Measurements from ENCODE around the gene ITGAL. TPM values are rescaled to one million over a fixed set of nuclear protein-coding genes. Genes with fewer than 3 reads are reported as not detected.

ITGAL gene
- total RNA-seq, 1 experiment from 2014 or later: 0.57 TPM

- Mint-ChIP-seq H3K27me3 (ENCODE audit: insufficient read depth, unreplicated experiment) (no peaks in the 10 kb centered on the region), H3K27ac (ENCODE audit: unreplicated experiment) (peak overlapping the region; percentile 58), H3K9me3 (ENCODE audit: unreplicated experiment) (no peaks in the 10 kb centered on the region), H3K4me3 (ENCODE audit: unreplicated experiment) (peak overlapping the region; percentile 22), H3K36me3 (ENCODE audit: insufficient read depth, unreplicated experiment) (no peaks in the 10 kb centered on the region), H3K4me1 (ENCODE audit: low read depth, unreplicated experiment) (peaks cover 29% of the 10 kb centered on the region)
- Histone ChIP-seq H3K4me1 (peaks cover 45% of the 10 kb centered on the region), H3K27me3 (replicated peaks; ENCODE audit: control insufficient read depth, insufficient read depth, low read length) (no peaks in the 10 kb centered on the region), H3K4me3 (ENCODE audit: low read depth, low read length) (no peak overlapping the region), H3K9me3 (no peaks in the 10 kb centered on the region), H3K36me3 (ENCODE audit: control insufficient read depth, insufficient read depth, low read length) (no peaks in the 10 kb centered on the region)
- no TSS peak for BruUV-seq (replicated peaks)
- ChIA-PET CTCF (no interaction called here), POLR2A (no interaction called here)
- intact Hi-C loops (cut with micrococcal nuclease; ENCODE audit: unreplicated experiment): no loop called here
- TF ChIP-seq CTCF (IDR thresholded peaks at IDR 0.05; ENCODE audit: insufficient read depth in 1 of 2, low read depth in 1 of 2, low read length in 1 of 2, severe bottlenecking in 1 of 2, unreplicated experiment in 1 of 2): no peak
- no peak for DNase-seq
Observed at GRCh38 chr16:30546115-30546514, 73.6 kb downstream of the ITGAL start.

- no peak for TF ChIP-seq CTCF (IDR thresholded peaks at IDR 0.05; ENCODE audit: insufficient read depth in 1 of 2, low read depth in 1 of 2, low read length in 1 of 2, severe bottlenecking in 1 of 2, unreplicated experiment in 1 of 2)
- BruUV-seq (replicated peaks): no TSS peak
- no peaks in the 10 kb centered on the region; the same call in 1 of the 2 replicates for H3K36me3 ChIP-seq (ENCODE audit: control insufficient read depth, insufficient read depth, low read length)
- intact Hi-C loops (cut with micrococcal nuclease; ENCODE audit: unreplicated experiment): loop anchor here (1.0 kb wide), 1 partner anchor 7 kb away; no protein-coding TSS in a partner anchor
- peak overlapping the region; percentile 22 for H3K4me3 Mint-ChIP-seq (ENCODE audit: unreplicated experiment)
- no peaks in the 10 kb centered on the region for H3K9me3 Mint-ChIP-seq (ENCODE audit: unreplicated experiment)
- H3K27me3 ChIP-seq (replicated peaks; ENCODE audit: control insufficient read depth, insufficient read depth, low read length): no peaks in the 10 kb centered on the region
- ChIA-PET CTCF (interaction anchor here (1.1 kb wide), 1 partner anchor 13 kb away, joined by 5 read pairs; no protein-coding TSS in a partner anchor), POLR2A (interaction anchor here (0.8 to 1.0 kb wide), 2 partner anchors 10 to 37 kb away, joined by 3 read pairs; partner anchors contain the start of genes ZNF764 and ZNF785)
- H3K36me3 Mint-ChIP-seq (ENCODE audit: insufficient read depth, unreplicated experiment): peaks cover 4% of the 10 kb centered on the region
- H3K4me1 Mint-ChIP-seq (ENCODE audit: low read depth, unreplicated experiment): peaks cover 29% of the 10 kb centered on the region
- H3K27me3 Mint-ChIP-seq (ENCODE audit: insufficient read depth, unreplicated experiment): no peaks in the 10 kb centered on the region
- H3K4me1 ChIP-seq: peaks cover 34% of the 10 kb centered on the region
- no peaks in the 10 kb centered on the region for H3K9me3 ChIP-seq
- DNase-seq: no peak
- no peak overlapping the region for H3K4me3 ChIP-seq (ENCODE audit: low read depth, low read length)
- peak overlapping the region; percentile 70 for H3K27ac Mint-ChIP-seq (ENCODE audit: unreplicated experiment)
Observed at GRCh38 chr16:30548416-30549253, 76.1 kb downstream of the ITGAL start.

- H3K4me1 Mint-ChIP-seq (ENCODE audit: low read depth, unreplicated experiment): peaks cover 27% of the 10 kb centered on the region
- H3K9me3 Mint-ChIP-seq (ENCODE audit: unreplicated experiment): no peaks in the 10 kb centered on the region
- ChIA-PET CTCF (no interaction called here), POLR2A (interaction anchor here (0.6 kb wide), 1 partner anchor 16 kb away, joined by 3 read pairs; no protein-coding TSS in a partner anchor)
- intact Hi-C loops (cut with micrococcal nuclease; ENCODE audit: unreplicated experiment): no loop called here
- no peak overlapping the region for H3K4me3 Mint-ChIP-seq (ENCODE audit: unreplicated experiment)
- Histone ChIP-seq H3K4me3 (ENCODE audit: low read depth, low read length) (no peak overlapping the region), H3K9me3 (no peaks in the 10 kb centered on the region), H3K27me3 (replicated peaks; ENCODE audit: control insufficient read depth, insufficient read depth, low read length) (no peaks in the 10 kb centered on the region), H3K36me3 (ENCODE audit: control insufficient read depth, insufficient read depth, low read length) (peaks cover 2% of the 10 kb centered on the region), H3K4me1 (peaks cover 33% of the 10 kb centered on the region)
- peaks cover 18% of the 10 kb centered on the region for H3K36me3 Mint-ChIP-seq (ENCODE audit: insufficient read depth, unreplicated experiment)
- H3K27me3 Mint-ChIP-seq (ENCODE audit: insufficient read depth, unreplicated experiment): no peaks in the 10 kb centered on the region
- DNase-seq: no peak
- no peak for TF ChIP-seq CTCF (IDR thresholded peaks at IDR 0.05; ENCODE audit: insufficient read depth in 1 of 2, low read depth in 1 of 2, low read length in 1 of 2, severe bottlenecking in 1 of 2, unreplicated experiment in 1 of 2)
- no peak overlapping the region for H3K27ac Mint-ChIP-seq (ENCODE audit: unreplicated experiment)
- BruUV-seq (replicated peaks): no TSS peak
Observed at GRCh38 chr16:30551781-30552180, 79.2 kb downstream of the ITGAL start.
